ENCODE results near the gene ABHD2.
A peak's percentile ranks its signal among the peaks of the same experiment; 100 is the strongest.

DNA sequence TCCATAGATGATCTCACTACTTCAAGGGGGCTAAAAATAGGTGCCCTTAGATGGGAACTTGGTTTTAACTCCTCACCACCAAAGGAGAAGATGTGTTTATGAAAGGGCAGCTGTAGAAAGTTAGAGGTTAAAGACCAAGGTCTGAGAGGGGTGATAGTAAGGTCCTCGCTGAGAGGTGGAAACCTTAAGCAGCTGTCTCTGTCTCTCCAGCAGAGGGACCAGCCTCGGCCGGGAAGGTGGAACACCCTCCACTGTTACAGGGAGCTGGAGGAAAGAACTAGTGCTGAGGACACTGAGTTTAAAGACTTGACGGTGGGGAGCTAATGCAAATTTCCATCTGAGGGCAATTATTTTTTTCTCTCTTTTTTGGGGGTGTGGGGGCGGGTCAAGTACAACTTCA is 142.0 kb downstream of the ABHD2 start:
- TF ChIP-seq EZH2phosphoT487 (IDR thresholded peaks at IDR 0.05; ENCODE audit: borderline replicate concordance, low read length) = no peak
- TF ChIP-seq, protein P1, sequence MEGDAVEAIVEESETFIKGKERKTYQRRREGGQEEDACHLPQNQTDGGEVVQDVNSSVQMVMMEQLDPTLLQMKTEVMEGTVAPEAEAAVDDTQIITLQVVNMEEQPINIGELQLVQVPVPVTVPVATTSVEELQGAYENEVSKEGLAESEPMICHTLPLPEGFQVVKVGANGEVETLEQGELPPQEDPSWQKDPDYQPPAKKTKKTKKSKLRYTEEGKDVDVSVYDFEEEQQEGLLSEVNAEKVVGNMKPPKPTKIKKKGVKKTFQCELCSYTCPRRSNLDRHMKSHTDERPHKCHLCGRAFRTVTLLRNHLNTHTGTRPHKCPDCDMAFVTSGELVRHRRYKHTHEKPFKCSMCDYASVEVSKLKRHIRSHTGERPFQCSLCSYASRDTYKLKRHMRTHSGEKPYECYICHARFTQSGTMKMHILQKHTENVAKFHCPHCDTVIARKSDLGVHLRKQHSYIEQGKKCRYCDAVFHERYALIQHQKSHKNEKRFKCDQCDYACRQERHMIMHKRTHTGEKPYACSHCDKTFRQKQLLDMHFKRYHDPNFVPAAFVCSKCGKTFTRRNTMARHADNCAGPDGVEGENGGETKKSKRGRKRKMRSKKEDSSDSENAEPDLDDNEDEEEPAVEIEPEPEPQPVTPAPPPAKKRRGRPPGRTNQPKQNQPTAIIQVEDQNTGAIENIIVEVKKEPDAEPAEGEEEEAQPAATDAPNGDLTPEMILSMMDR (IDR thresholded peaks at IDR 0.05; ENCODE audit: low read depth, low read length, poor library complexity, severe bottlenecking) = peak; percentile 13

Measured in DOHH2 (cell line).